HUDEP-2 (cell line): Measurements from ENCODE around the gene CHRM1.

Experiments
- DNase-seq, 76 experiments: peaks; one replicate each; lab custom pipeline; 2025; ENCODE audit not compliant: unreplicated experiment in 76 of 76; lab: John Stamatoyannopoulos, UW

CHRM1 gene

DNA sequence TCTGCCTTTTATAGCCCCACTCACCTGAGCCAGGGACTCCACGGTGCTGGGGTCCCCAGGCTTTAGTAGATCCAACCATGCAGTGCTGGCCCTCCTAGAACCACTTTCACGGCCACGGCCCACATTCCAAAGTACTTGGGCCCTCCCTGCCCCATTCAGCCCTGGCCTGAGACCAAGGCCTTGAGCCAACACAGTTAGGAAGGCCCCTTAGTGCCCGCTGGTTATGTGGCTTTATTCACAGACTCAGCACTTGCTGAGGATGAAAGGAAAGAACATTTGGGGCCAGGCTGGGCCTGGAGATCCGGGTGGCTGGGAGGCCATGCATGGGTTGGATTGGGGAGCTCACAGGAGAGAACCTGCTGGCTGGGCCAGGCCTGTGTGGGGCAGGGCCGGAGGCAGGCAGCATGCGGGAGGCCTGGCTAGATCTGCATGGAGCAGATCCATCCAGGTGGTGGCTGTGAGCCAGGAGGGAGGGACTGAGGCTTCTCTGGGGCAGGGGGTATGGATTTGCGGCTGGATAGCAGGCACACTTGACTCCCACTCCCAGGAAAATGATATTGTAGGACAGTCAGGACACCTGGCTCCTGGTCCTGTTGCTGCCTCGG is 12.6 kb downstream of the CHRM1 start:
- DNase-seq = no peak

DNA sequence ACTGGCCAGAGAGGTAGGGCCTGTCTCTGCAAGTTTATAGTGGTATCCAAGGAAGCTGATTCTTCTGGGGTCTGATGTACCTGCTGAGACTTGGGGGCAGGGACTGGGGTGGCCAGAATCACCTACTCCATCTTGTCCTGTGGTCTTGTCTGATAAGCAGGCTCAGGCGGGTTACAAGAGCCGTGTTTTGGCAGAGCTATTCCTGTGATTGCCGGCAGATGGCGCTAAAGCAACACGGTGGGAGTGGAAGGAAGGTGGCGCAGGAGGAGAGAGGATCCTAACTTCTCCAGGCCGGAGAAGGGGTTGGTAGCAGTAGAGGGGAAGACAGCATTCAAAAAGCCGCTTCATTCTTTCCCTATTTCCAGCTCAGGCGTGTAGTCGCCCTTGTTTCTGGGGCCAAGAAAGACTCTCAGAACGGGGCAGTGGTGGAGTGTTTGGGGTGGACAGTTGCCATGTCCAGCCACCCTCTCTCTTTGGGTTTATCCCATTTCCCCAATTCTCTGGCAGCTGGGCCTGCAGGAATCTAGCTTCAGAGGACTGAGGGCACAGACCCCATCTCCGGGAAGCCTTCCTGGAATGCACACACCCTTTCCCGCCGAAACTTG is 15.1 kb downstream of the CHRM1 start:
- DNase-seq = peak in 62 of 76 experiments; percentile 19 to 83 (median 62)

DNA sequence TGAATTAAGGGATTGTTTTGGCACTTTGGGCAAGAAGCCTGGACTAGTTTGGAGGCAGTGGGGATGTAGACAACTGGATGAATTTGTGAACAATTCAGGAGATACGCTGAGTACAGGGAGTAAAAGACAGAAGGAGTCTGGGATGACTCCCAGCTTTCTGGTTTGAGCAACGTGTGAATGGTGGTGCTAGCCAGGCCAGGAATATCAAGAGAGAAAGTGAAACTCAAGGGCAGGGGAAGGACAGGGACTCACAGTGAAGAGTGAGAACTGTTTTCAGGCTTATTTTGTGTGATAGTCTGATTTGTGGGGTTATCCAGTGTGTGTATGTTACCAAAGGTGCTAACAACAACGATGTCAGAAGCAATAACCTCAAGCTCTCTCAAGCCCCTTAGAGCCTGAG is 15.9 kb downstream of the CHRM1 start:
- DNase-seq = no peak

DNA sequence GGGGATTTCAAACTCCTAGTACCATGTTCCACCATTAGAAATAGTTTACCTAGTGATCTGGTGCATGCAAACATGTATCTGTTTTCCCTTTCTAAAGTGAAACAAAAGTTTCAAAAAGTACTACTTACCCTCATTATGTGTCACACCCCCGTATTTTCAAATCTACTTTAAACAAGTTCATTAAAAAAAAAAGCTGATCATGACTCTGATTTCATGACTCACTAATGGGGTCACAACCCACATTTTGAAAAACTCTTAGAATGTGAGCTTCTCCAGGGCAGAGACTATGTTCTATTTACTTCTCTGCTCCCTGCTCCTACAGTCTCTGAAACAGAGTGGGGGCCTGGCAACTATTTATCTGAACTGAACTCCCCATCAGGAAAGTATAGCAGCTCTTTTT is 18.2 kb downstream of the CHRM1 start:
- DNase-seq = no peak

DNA sequence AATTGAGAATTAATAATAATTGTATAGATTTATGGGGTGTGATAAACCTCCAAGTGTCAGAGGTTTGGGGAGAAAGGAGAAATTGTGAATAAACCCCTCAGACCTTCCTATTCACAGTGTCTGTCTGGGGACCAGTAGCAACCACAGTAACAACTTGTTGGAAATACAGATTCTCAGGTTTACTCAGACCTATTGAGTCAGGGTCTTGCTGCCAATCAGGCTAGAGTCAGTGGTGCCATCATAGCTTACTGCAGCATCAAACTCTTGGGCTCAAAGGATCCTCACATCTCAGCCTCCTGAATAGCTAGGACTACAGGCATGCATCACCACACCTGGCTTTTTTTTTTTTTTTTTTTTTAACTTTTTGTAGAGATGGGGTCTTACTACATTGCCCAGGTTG is 23.1 kb downstream of the CHRM1 start:
- DNase-seq = no peak

DNA sequence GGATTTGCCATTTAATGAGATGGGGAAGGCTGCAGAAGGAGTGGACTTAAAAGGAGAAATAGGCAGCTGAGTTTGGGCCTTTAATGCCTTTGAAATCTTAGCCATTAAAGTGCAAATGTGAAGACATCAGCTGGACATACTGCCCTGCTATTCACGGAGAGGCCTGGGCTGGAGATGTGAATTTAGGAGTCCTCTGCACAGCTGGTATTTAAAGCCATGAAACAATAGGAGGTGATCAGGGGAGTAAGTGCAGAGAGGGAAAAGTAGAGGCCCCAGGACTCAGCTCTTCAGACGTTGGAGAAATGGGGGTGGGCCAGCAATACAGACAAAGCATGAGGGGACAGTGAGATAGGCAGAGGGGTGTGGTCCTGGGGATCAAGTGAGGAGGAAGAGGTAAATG is 23.9 kb downstream of the CHRM1 start:
- no peak for DNase-seq

DNA sequence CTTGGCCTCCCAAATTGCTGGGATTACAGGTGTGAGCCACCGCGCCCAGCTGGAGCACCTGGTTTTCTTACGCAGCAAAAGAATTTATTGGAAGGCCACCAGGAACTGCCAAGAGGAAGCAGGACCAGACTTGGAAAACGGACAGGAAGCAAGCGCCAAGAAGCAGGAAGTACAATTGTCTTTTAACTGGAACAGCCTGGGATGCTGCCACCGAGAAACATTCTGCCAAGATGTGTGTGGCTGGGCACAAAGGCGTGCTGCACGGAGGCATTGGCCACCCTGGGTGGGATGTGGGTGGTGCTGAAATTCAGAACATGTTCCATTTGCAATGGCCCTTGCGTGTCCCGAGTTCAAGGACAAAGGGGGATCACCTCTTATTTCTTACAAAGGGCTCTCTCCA is 25.1 kb downstream of the CHRM1 start:
- no peak for DNase-seq

DNA sequence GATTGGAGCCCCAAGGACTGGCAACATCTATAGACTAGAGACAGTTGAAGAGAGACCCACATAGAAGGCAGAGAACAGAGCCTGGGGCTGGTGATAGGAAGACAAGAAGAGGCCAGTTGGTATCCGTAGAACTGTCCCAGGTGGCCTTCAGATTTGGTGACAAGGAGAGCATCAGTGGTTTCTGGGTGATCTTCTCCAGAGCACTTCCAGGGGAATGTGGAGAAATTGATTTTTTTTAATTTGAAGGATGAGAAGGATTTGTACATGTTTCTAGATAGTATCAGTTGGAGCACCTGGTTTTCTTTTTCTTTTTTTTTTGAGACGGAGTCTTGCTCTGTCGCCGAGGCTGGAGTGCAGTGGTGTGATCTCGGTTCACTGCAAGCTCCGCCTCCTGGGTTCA is 25.7 kb downstream of the CHRM1 start:
- no peak for DNase-seq

DNA sequence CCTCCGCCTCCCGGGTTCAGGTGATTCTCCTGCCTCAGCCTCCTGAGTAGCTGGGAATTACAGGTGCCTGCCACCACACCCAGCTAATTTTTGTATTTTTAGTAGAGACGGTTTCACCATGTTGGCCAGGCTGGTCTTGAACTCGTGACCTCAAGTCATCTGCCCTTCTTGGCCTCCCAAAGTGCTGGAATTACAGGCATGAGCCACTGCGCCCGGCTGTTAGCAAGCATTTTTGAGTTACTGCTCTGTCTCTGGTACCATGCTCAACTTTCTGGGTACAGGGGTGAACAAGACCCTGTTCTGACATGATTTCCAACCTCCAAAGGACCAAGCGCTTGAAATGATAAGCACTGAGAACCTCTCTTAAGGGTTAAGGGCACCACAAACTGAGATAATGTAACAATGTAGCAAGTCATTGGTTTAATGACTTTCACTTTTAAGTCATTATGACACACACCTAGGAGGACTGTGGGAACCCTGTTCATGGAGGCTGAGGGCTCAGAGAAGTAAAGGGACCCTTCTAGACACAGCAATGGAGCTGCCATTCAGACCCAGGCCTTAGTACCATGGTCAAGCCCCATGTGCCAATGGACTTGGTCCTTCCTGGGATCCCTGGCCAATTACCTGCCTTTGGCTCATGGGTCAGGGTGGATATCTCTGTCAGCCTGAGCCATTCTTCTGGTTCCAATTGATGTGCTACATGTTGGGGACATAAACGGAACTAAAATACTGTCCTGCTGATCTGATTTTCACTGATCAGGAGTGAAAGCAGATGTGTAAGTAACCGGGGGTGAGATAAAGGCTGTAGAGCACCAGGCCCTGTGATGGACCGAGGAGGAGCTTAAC is 28.9 kb downstream of the CHRM1 start:
- no peak for DNase-seq

DNA sequence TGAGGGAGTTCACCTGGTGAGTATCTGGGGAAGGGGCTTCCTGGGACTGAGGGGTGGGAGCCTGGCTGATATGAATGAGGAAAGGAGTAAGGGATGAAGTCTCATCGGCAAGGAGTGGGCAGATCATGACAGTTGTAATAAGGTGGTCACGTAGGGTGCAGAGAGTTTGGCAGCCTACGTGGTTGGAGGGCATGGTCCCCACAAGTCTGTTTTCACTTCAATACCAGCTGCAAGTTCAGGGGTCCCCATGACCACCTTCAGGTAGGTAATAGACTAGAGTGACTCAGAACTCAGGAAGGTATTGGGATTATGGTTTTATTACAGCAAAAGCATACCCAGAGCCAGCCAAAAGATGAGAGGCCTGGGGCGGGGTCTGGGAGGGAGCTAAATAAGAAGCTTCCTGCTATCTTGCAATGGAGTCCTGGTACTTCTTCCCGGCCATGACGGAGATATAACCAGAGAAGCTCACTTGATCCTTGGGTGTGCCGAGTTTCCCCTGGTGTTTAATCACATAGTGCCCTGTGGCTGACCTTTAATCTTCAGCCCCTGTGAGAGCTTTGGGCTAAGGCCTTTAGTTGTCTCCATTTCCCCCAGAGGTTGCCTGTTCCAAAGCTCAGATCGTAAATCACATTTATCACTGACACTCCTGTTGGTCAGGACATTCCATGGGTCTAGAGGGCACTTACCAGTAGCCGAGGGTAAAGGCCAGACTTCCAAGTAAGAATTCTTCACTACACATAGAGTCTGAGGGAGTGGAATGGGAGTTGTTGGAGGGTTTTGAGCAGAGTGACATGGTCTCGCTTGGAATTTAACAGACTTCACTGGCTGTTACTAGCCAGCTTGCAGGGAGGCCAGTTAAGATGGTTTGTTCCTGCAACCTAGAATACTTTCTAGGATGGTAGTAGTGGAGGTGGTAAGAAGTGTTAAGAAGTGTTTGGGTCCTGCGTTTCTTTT is 31.4 kb downstream of the CHRM1 start:
- DNase-seq = peak in 13 of 76 experiments; percentile 13 to 50 (median 33)

DNA sequence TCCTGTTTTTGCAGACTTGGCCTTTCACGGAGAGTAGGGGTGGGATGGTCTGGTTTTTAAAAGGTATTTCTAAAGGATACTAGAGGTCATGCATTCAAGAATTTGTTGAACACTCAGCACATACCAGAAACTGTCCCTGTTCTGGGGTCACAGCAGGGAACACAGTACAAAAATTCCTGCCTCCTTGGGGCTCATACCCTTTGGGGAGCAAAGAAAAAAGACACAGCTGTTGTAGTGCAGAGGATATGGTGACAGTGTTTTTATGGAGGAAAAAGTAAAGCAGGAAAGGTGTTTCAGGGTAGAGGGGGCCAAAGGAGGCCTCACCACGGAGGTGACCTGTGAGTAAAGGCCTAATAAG is 32.1 kb downstream of the CHRM1 start:
- no peak for DNase-seq

DNA sequence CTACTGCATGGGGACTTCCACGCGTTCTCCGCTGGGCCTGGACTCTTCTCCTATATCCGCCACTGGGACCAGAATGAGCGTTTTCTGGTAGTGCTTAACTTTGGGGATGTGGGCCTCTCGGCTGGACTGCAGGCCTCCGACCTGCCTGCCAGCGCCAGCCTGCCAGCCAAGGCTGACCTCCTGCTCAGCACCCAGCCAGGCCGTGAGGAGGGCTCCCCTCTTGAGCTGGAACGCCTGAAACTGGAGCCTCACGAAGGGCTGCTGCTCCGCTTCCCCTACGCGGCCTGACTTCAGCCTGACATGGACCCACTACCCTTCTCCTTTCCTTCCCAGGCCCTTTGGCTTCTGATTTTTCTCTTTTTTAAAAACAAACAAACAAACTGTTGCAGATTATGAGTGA is 32.8 kb downstream of the CHRM1 start:
- DNase-seq = no peak

DNA sequence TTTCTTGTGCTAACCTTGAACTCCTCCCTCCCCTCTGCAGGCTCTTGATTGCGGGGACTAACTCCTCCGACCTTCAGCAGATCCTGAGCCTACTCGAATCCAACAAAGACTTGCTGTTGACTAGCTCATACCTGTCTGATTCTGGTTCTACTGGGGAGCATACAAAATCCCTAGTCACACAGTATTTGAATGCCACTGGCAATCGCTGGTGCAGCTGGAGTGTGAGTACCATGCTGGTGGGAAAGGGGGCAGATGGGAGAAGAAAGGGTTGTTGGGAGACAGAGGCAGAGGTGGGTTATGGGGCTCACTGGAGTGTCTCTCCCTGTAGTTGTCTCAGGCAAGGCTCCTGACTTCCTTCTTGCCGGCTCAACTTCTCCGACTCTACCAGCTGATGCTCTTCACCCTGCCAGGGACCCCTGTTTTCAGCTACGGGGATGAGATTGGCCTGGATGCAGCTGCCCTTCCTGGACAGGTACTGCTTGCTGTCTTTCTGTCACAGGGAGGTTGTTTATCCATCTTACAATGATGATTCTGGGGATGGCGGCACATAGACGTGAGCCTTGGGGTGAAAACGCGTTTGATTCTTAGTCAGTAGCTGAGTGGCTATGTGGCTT is 35.9 kb downstream of the CHRM1 start:
- no peak for DNase-seq

DNA sequence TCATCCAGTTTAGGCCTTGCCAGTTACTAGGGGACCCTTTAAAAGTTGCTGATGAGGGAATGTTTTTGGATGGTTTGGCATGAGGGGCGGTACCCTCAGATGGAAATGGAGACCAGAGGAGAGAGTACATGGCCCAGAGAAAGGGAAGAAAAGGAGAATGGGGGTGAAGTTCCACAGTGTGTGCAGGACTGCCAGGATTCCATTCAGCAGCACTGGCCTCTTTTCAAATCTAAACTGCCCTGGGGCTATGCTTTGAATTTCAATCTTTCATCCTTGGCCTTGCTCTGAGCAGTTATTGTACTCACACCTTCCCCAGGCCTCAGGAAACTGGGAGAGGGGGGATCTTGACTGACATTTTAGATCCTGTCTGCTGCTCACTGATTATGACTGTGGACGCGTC is 37.5 kb downstream of the CHRM1 start:
- no peak for DNase-seq

DNA sequence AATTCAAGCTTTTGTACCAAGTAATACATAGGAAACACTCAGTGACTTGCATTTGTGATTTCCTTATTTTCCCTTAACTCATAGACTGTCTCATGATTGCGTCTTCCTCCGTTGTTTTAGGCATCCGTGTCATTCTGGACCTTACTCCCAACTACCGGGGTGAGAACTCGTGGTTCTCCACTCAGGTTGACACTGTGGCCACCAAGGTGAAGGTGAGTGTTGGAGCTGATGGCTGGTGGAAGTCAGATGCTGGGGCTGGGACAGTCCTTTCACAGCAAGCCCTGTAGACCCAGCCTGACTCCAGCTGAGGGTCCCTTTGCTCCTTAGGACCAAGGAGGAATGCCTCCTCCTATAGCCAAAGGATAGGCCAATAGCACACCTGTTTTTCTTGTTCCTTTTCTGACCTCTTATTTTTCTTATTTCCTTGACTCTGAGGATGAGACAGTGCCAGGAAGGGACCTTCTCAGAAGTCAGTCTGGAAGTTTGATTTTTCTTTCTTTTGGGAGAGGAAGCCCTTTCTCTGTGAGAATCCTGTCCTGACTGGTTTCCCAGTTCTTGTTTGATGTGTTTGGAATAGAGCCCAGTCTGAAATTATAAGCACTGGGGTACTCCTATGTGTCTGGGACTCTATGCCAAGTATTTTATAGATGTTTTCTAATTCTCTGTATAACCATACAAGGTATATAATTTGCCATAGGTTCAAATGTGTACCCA is 38.2 kb downstream of the CHRM1 start:
- DNase-seq = no peak

DNA sequence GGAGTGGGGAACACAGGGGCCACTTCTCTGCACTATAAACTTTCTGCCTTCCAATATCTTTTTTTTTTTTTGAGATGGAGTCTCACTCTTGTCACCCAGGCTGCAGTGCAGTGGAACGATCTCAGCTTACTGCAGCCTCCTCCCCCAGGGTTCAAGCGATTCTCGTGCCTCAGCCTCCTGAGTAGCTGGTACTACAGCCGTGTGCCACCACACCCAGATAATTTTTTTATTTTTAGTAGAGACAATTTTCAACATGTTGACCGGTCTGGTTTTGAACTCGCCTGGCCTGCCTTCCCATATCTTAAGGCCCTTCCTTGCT is 38.8 kb downstream of the CHRM1 start:
- DNase-seq = peak in 4 of 76 experiments; percentile 9 to 35 (median 20)

DNA sequence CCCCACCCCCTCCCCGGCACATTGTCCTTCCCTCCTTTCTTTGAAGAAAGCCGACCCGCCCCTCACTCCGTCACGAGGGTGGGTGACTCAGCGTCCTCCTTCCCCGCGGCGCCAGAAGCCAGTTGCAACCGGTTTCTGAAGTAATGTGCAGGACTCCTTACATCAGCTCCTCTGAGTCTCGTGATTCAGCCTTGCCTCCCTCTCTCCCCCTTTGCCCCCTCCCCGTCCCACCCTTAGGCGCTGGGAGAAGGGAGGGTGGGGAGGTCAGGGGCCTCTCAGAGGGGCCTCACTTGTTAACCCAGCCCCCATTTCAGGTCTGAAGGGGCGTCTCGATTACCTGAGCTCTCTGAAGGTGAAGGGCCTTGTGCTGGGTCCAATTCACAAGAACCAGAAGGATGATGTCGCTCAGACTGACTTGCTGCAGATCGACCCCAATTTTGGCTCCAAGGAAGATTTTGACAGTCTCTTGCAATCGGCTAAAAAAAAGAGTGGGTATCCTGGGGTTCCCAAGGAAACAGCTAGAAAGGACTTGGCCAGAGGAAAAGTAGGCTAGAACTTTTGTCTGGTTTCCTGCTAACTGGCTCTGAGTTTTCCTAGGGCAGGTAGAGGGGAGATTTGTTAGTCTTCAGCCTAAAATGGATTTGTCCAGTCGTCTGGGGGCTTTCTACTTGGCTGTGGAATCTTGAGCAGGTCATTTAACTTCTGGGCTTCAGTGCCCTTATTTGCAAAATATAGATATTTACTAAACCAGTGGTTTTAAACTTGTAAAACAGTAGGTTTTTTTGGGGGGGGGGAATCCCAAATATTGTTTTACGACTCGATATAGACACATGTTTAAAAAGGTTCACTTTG is 39.4 kb downstream of the CHRM1 start:
- DNase-seq = peak in 72 of 76 experiments; percentile 77 to 94 (median 90)

DNA sequence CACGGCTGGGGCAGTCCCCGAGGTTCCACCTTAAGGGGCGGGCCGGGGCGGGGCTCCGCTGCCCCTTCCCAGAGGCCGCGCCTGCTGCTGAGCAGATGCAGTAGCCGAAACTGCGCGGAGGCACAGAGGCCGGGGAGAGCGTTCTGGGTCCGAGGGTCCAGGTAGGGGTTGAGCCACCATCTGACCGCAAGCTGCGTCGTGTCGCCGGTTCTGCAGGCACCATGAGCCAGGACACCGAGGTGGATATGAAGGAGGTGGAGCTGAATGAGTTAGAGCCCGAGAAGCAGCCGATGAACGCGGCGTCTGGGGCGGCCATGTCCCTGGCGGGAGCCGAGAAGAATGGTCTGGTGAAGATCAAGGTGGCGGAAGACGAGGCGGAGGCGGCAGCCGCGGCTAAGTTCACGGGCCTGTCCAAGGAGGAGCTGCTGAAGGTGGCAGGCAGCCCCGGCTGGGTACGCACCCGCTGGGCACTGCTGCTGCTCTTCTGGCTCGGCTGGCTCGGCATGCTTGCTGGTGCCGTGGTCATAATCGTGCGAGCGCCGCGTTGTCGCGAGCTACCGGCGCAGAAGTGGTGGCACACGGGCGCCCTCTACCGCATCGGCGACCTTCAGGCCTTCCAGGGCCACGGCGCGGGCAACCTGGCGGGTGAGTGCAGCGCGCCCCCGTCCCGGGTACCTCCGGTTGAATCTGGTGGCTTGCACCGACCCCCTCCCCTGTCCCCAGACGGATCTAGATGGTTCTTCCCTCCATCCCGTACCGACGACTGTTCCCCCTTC is 40.2 kb downstream of the CHRM1 start, which contains the start of gene SLC3A2:
Gene SLC3A2 (plus strand): TSS at position 94 of the 776 bp plus-strand sequence. CDS start 128 bp downstream, at position 222.
- peak in 74 of 76 experiments; percentile 36 to 93 (median 83) for DNase-seq
